GM12891 (cell line): ENCODE measurements around the gene TGM4.
A peak's percentile ranks its signal among the peaks of the same experiment; 100 is the strongest.

Source experiments
- DNase-seq: peaks from one replicate; pipeline ENCODE4 v3.0.0; 2011; ENCODE audit warnings: low spot score; ENCODE audit not compliant: insufficient read length
- FAIRE-seq: peaks from 2 replicates; lab custom pipeline; 2011; peaks lifted over from hg19 to GRCh38; lab: Jason Lieb, UNC
- PAX5 ChIP-seq: IDR thresholded peaks from 2 replicates; pipeline ENCODE4 v1.6.1; 2011; ENCODE audit warnings: low read length, moderate library complexity, mild to moderate bottlenecking; ENCODE audit not compliant: insufficient read depth, severe bottlenecking
- POLR2A ChIP-seq: IDR thresholded peaks from 2 replicates; pipeline ENCODE4 v1.6.1; 2011; ENCODE audit warnings: low read depth, low read length, control low read depth
- POLR2AphosphoS5 ChIP-seq: IDR thresholded peaks from 2 replicates; pipeline ENCODE4 v1.6.1; 2011; ENCODE audit warnings: low read depth, low read length, control low read depth
- POU2F2 ChIP-seq: IDR thresholded peaks from 2 replicates; pipeline ENCODE4 v1.6.1; 2011; ENCODE audit warnings: low read depth, mild to moderate bottlenecking, control low read depth, low read length, moderate library complexity
- SPI1 ChIP-seq: IDR thresholded peaks from 2 replicates; pipeline ENCODE4 v1.6.1; 2011; ENCODE audit warnings: low read depth, low read length, control low read depth
- TAF1 ChIP-seq: IDR thresholded peaks from 2 replicates; pipeline ENCODE4 v1.6.1; 2011; ENCODE audit warnings: low read depth, low read length, control low read depth

Gene TGM4

GRCh38 chr3:44910693-44911092, 36.3 kb downstream of the TGM4 start:
- no peak for TF ChIP-seq POU2F2
- TF ChIP-seq TAF1 = no peak
- TF ChIP-seq SPI1 = no peak
- no peak for TF ChIP-seq POLR2A
- no peak for TF ChIP-seq POLR2AphosphoS5
- TF ChIP-seq PAX5 = no peak
- DNase-seq = no peak
- FAIRE-seq = no peak

GRCh38 chr3:44913868-44914468, 39.6 kb downstream of the TGM4 start:
- TF ChIP-seq TAF1 = no peak
- no peak for TF ChIP-seq POLR2A
- TF ChIP-seq POLR2AphosphoS5 = no peak
- TF ChIP-seq POU2F2 = no peak
- no peak for TF ChIP-seq PAX5
- TF ChIP-seq SPI1 = no peak
- FAIRE-seq (peak; percentile 79), DNase-seq (peak; percentile 66)

GRCh38 chr3:44914936-44915335, 40.5 kb downstream of the TGM4 start:
- no peak for DNase-seq
- TF ChIP-seq PAX5 (no peak), SPI1 (no peak), POLR2AphosphoS5 (no peak), POU2F2 (no peak), TAF1 (no peak), POLR2A (no peak)
- no peak for FAIRE-seq

- FAIRE-seq = no peak
- no peak for DNase-seq
- TF ChIP-seq SPI1 (no peak), PAX5 (no peak), TAF1 (no peak), POU2F2 (no peak), POLR2A (no peak), POLR2AphosphoS5 (no peak)
Observed at GRCh38 chr3:44915702-44916438, 41.5 kb downstream of the TGM4 start.

- TF ChIP-seq TAF1 (no peak), PAX5 (no peak), POU2F2 (no peak)
- FAIRE-seq (no peak), DNase-seq (no peak)
Observed at GRCh38 chr3:44918087-44918486, 43.7 kb downstream of the TGM4 start.

- DNase-seq (no peak), FAIRE-seq (no peak)
- no peak for TF ChIP-seq POU2F2
Observed at GRCh38 chr3:44918581-44918980, 44.2 kb downstream of the TGM4 start.

- FAIRE-seq = no peak
- no peak for TF ChIP-seq POLR2AphosphoS5
- DNase-seq = no peak
Observed at GRCh38 chr3:44920081-44920480, 45.7 kb downstream of the TGM4 start.

- DNase-seq (no peak), FAIRE-seq (no peak)
- TF ChIP-seq POLR2AphosphoS5 (no peak), SPI1 (peak; percentile 66)
Observed at GRCh38 chr3:44923632-44924456, 49.4 kb downstream of the TGM4 start.

GRCh38 chr3:44924457-44925084, 50.2 kb downstream of the TGM4 start:
- DNase-seq (no peak), FAIRE-seq (no peak)
- TF ChIP-seq SPI1 (no peak), POU2F2 (no peak), TAF1 (no peak)

- FAIRE-seq (no peak), DNase-seq (no peak)
- TF ChIP-seq POLR2A (no peak), TAF1 (no peak), PAX5 (no peak), POLR2AphosphoS5 (no peak), SPI1 (no peak), POU2F2 (no peak)
Observed at GRCh38 chr3:44926172-44926571, 51.8 kb downstream of the TGM4 start.
